Epithelial cell of esophagus (primary cell): ENCODE results near the gene NRM.
A peak's percentile ranks its signal among the peaks of the same experiment; 100 is the strongest.
"Not testable (repeated sequence)": the region's sequence is repeated elsewhere in the genome, so short reads cannot be mapped to it uniquely, and the experiment has no call there.

Experiments
- DNase-seq: peaks from one replicate; pipeline ENCODE4 v3.0.0; 2010; ENCODE audit warnings: low read depth
- H3K4me3 ChIP-seq: 2 replicates; pipeline ENCODE4 v1.5.1; 2011; ENCODE audit warnings: mild to moderate bottlenecking, low read length, control low read depth
- TF ChIP-seq, protein P1 (sequence below): IDR thresholded peaks from 2 replicates; pipeline ENCODE4 v1.5.1; 2011; ENCODE audit warnings: low read depth, mild to moderate bottlenecking, low read length, control low read depth, inconsistent platforms; ENCODE audit not compliant: insufficient read depth; ENCODE audit errors: missing control alignments

Gene NRM

DNA sequence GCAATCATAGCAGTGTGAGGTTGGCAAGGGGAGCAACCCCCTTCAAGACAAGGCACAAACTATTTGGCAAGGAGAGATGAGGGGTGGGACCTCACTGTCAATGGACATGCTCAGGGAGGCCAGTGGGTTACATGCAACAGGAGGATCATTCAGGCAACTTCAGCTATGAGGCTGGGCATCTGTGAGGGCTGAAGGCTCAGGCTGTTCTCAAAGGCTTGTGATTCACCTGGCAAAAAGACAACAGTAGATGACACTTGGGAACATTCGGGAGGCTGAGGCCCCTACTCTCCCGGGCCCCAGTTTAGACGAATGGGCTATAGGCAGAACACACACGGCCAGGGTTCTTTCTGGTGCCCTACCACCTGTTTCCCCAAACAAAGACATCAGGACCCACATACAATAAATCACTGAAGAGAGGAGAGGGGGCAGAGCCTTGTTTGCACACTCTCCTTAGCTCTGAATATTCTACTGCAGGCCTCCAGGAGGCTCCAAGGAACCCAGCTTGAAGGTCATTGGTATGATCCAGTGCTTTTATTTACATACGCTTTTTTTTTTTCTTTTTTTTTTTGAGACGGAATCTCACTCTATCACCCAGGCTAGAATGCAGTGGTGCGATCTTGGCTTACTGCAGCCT lies 37.3 kb upstream of the NRM start:
- DNase-seq: no peak
- TF ChIP-seq, protein P1, sequence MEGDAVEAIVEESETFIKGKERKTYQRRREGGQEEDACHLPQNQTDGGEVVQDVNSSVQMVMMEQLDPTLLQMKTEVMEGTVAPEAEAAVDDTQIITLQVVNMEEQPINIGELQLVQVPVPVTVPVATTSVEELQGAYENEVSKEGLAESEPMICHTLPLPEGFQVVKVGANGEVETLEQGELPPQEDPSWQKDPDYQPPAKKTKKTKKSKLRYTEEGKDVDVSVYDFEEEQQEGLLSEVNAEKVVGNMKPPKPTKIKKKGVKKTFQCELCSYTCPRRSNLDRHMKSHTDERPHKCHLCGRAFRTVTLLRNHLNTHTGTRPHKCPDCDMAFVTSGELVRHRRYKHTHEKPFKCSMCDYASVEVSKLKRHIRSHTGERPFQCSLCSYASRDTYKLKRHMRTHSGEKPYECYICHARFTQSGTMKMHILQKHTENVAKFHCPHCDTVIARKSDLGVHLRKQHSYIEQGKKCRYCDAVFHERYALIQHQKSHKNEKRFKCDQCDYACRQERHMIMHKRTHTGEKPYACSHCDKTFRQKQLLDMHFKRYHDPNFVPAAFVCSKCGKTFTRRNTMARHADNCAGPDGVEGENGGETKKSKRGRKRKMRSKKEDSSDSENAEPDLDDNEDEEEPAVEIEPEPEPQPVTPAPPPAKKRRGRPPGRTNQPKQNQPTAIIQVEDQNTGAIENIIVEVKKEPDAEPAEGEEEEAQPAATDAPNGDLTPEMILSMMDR: no peak

DNA sequence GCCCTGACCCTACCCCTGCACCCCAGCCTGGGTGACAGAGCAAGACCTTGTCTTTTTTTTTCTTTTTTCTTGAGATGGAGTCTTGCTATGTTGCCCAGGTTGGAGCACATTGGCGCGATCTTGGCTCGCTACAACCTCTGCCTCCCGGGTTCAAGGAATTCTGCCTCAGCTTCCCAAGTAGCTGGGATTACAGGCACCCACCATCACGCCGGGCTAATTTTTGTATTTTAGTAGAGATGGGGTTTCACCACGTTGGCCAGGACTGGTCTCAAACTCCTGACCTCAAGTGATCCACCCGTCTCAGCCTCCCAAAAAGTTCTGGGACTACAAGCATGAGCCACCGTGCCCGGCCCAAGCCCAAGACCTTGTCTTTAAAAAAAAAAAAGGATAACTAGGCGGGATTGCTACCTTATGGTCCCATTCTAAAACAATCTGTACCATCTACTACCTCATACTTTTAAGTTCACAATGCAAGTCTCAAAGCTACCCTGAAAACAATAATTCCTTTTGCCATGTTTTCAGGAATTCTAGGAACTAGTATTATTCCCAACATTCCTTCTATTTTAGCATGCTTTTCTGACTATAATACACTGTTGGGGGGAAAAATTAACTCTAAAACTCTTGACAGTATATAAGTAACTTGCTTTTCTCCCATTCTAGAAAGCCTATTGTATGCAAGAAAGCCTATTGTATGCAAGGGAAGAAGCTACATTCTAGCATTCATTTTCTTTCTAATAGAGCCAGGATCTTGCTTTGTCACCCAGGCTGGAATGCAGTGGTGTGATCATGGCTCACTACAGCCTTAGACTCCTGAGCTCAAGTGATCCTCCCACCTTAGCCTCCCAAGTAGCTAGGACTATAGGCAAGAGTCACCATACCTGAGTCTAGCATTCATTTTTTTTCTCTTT lies 36.0 kb upstream of the NRM start:
- no peak for DNase-seq
- TF ChIP-seq, protein P1: no peak
- H3K4me3 ChIP-seq: no peak overlapping the region

More for the DNA sequence above, 37.3 kb upstream of the NRM start:
- H3K4me3 ChIP-seq: no peak overlapping the region

DNA sequence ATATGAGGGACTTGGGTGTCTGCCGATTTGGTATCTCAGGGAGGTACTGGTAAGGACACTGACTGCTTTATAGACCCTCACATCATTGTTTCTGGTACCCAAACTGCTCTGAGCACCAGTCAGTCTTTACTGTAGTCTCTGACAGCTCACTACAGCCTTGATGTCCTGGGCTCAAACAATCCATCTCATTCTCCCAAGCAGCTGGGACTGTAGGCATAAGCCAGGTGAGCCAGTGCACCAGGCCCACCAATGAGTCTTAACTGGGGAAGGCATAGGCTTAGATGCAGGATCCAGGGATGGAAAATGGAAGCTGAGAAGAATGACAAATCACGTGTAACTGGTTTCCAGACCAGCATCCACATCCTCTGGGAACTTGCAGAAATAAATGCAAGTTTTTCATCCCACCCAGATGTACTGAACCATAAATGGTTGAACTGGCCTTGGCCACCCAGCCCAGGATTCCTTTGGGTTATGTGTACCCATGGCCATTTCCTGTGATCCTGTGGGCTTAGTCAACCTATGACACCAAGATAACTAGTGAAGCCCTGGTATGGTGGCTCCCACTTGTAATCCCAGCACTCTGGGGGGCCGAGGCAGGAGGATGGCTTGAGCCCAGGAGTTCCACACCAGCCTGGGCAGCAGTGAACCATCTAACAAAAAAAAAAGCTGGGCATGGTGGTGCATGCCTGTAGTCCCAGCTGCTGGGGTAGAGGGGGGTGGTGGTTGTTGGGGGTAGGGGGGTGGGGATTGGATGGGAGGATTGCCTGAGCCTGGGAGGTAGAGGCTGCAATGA lies 35.1 kb upstream of the NRM start:
- no peak for DNase-seq
- H3K4me3 ChIP-seq: no peak overlapping the region
- TF ChIP-seq, protein P1: no peak

DNA sequence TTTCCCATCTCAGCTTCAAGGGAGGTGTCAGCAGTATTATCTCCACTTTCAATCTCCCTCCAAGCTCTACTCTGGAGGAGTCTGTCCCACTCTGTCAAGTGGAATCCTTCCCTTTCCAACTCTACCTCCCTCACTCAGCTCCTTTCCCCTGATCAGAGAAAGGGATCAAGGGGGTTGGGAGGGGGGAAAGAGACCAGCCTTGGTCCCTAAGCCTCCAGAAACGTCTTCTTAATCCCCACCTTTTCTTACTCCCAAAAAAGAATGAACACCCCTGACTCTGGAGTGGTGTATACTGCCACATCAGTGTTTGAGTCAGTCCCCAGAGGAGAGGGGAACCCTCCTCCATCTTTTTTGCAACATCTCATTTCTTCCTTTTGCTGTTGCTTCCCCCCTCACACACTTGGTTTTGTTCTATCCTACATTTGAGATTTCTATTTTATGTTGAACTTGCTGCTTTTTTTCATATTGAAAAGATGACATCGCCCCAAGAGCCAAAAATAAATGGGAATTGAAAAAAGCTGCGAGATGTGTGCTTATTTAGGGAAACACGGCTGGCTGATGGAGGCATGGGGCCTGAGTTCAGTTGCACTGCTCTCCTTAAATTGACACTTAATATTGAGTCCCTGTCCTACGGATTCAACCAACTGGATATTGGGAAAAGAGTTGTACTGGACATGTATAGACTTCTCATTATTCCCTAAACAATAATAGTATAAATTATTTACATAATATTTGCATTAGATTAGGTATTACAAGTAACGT lies 34.3 kb upstream of the NRM start:
- DNase-seq: no peak
- H3K4me3 ChIP-seq: no peak overlapping the region
- TF ChIP-seq, protein P1: no peak

DNA sequence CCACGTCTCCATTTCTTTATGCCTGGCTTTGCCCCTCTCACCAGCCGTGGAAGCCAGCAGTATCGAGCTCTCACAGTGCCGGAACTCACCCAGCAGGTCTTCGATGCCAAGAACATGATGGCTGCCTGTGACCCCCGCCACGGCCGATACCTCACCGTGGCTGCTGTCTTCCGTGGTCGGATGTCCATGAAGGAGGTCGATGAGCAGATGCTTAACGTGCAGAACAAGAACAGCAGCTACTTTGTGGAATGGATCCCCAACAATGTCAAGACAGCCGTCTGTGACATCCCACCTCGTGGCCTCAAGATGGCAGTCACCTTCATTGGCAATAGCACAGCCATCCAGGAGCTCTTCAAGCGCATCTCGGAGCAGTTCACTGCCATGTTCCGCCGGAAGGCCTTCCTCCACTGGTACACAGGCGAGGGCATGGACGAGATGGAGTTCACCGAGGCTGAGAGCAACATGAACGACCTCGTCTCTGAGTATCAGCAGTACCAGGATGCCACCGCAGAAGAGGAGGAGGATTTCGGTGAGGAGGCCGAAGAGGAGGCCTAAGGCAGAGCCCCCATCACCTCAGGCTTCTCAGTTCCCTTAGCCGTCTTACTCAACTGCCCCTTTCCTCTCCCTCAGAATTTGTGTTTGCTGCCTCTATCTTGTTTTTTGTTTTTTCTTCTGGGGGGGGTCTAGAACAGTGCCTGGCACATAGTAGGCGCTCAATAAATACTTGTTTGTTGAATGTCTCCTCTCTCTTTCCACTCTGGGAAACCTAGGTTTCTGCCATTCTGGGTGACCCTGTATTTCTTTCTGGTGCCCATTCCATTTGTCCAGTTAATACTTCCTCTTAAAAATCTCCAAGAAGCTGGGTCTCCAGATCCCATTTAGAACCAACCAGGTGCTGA lies 33.3 kb upstream of the NRM start:
- not testable (repeated sequence) for DNase-seq, H3K4me3 ChIP-seq
- TF ChIP-seq, protein P1: peak; percentile 6

DNA sequence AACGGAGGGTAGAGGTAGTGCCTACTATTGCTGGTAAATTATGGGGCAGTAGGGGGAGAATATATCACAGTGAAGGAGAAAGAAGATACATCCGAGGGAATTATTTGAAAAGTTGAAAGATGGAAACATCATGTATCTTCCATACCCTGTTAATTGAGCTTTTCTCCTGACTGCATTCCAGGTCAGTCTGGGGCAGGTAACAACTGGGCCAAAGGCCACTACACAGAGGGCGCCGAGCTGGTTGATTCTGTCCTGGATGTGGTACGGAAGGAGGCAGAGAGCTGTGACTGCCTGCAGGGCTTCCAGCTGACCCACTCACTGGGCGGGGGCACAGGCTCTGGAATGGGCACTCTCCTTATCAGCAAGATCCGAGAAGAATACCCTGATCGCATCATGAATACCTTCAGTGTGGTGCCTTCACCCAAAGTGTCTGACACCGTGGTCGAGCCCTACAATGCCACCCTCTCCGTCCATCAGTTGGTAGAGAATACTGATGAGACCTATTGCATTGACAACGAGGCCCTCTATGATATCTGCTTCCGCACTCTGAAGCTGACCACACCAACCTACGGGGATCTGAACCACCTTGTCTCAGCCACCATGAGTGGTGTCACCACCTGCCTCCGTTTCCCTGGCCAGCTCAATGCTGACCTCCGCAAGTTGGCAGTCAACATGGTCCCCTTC lies 32.5 kb upstream of the NRM start:
- H3K4me3 ChIP-seq, DNase-seq: not testable (repeated sequence)
